K562 (cell line): Measurements from ENCODE around the gene CYYR1. TPM values are rescaled to one million over a fixed set of nuclear protein-coding genes. Genes with fewer than 3 reads are reported as not detected.

Source experiments
- GABPB2 ChIP-seq: fragments of 250-450 bp; sonication (Bioruptor Pico); conservative IDR thresholded peaks from 2 replicates; pipeline ENCODE4 v1.5.1; 2021; ENCODE audit warnings: mild to moderate bottlenecking
- NCOA2 ChIP-seq, 2 experiments: fragments of 450-650 bp; IDR thresholded peaks; 2 replicates each; pipeline ENCODE4 v1.6.1; 2018; ENCODE audit warnings: mild to moderate bottlenecking in 2 of 2, moderate library complexity in 1 of 2; ENCODE audit not compliant: partially characterized antibody in 2 of 2
- RAD21 ChIP-seq, 2 experiments: fragments of 250-450 bp in 1 of 2; fragments of 450-650 bp in 1 of 2; sonication (Bioruptor Pico) in 1 of 2; formaldehyde crosslinking in 1 of 2; IDR thresholded peaks in 1 of 2; conservative IDR thresholded peaks in 1 of 2; 2 replicates each; pipeline versions ENCODE4 v1.4.0 to v1.8.0; 2020 to 2022; ENCODE audit warnings: mild to moderate bottlenecking in 2 of 2, moderate library complexity in 1 of 2
- RBM14 ChIP-seq: fragments of 200-400 bp; formaldehyde crosslinking; IDR thresholded peaks from 2 replicates; pipeline ENCODE4 v1.6.1; 2018; ENCODE audit warnings: low read depth, mild to moderate bottlenecking, low read length, moderate library complexity, borderline replicate concordance; ENCODE audit not compliant: insufficient read depth
- ZNF764 ChIP-seq: fragments of 250-450 bp; sonication (Bioruptor Pico); IDR thresholded peaks from 2 replicates; pipeline ENCODE4 v1.4.0; 2020; ENCODE audit warnings: low read depth, mild to moderate bottlenecking, moderate library complexity
- polyA plus RNA-seq, 8 experiments: library from polyadenylated mRNA; depleted of rRNA in 4 of 8; stranded (reverse) in 5 of 8; unstranded in 3 of 8; fragments of >200 nt; fragmentation: Nextera tagmentation in 2 of 8; fragmentation: Illumina TruSeq in 1 of 8; extraction: Ambion mirVana in 2 of 8; extraction: Trizol in 1 of 8; gene quantifications; 2 replicates each; pipeline versions ENCODE4 v1.2.1 to v1.2.3, GENCODE V29; 2011 to 2014; ENCODE audit warnings: inconsistent platforms in 1 of 8, missing spikeins in 1 of 8
- total RNA-seq, 7 experiments: library from RNA; depleted of rRNA in 6 of 7; stranded (reverse); fragments of >200 nt in 6 of 7; fragmentation: Illumina TruSeq in 2 of 7; extraction: Trizol in 2 of 7; gene quantifications; 2 replicates each; pipeline versions ENCODE4 v1.2.1 to v1.2.3, GENCODE V29; 2011 to 2021; ENCODE audit warnings: low replicate concordance in 1 of 7
- TF ChIP-seq, protein P1 (sequence below), 2 experiments: fragments of 450-650 bp; IDR thresholded peaks; 2 replicates each; pipeline ENCODE4 v1.6.1; 2018; ENCODE audit warnings: mild to moderate bottlenecking in 2 of 2, low read depth in 1 of 2; ENCODE audit not compliant: partially characterized antibody in 2 of 2
- TF ChIP-seq, protein P2 (sequence below): sonication (generic); formaldehyde crosslinking; IDR thresholded peaks from 2 replicates; pipeline ENCODE4 v1.5.0; 2020; ENCODE audit warnings: missing genetic modification reagents

CYYR1 gene
- total and polyA plus RNA-seq, 9 of the 15 experiments (the other 6 are each of a cell fraction or from before 2014, with no cell fraction given), result not detected

DNA sequence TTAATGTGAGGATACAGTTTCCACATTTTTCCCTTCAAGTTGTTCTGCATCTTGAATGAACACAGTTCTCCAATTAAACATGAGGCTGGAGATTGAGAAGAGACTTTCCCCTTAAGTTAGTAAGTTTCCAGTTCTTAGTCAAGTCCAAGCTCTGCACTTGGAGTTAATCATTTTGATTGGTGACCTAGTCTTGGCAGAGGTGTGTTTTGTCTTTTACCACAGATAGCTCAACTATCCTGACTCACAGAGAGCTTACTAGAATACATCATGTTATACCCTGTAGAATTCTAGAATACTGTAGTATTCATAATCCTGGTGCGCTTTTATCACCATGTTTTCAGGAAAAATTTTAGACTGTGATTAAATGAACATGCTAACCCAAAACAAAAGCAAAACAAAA is 129.2 kb downstream of the CYYR1 start (continued):
- TF ChIP-seq, protein P1, sequence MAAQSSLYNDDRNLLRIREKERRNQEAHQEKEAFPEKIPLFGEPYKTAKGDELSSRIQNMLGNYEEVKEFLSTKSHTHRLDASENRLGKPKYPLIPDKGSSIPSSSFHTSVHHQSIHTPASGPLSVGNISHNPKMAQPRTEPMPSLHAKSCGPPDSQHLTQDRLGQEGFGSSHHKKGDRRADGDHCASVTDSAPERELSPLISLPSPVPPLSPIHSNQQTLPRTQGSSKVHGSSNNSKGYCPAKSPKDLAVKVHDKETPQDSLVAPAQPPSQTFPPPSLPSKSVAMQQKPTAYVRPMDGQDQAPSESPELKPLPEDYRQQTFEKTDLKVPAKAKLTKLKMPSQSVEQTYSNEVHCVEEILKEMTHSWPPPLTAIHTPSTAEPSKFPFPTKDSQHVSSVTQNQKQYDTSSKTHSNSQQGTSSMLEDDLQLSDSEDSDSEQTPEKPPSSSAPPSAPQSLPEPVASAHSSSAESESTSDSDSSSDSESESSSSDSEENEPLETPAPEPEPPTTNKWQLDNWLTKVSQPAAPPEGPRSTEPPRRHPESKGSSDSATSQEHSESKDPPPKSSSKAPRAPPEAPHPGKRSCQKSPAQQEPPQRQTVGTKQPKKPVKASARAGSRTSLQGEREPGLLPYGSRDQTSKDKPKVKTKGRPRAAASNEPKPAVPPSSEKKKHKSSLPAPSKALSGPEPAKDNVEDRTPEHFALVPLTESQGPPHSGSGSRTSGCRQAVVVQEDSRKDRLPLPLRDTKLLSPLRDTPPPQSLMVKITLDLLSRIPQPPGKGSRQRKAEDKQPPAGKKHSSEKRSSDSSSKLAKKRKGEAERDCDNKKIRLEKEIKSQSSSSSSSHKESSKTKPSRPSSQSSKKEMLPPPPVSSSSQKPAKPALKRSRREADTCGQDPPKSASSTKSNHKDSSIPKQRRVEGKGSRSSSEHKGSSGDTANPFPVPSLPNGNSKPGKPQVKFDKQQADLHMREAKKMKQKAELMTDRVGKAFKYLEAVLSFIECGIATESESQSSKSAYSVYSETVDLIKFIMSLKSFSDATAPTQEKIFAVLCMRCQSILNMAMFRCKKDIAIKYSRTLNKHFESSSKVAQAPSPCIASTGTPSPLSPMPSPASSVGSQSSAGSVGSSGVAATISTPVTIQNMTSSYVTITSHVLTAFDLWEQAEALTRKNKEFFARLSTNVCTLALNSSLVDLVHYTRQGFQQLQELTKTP (IDR thresholded peaks at IDR 0.05; ENCODE audit: low read depth in 1 of 2, partially characterized antibody in 2 of 2), result no peak
- TF ChIP-seq RBM14, result no peak
- no peak for TF ChIP-seq ZNF764 (CRISPR knock-in tag)
- TF ChIP-seq, protein P2, sequence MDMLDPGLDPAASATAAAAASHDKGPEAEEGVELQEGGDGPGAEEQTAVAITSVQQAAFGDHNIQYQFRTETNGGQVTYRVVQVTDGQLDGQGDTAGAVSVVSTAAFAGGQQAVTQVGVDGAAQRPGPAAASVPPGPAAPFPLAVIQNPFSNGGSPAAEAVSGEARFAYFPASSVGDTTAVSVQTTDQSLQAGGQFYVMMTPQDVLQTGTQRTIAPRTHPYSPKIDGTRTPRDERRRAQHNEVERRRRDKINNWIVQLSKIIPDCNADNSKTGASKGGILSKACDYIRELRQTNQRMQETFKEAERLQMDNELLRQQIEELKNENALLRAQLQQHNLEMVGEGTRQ, result no peak
- TF ChIP-seq NCOA2 (IDR thresholded peaks at IDR 0.05; ENCODE audit: partially characterized antibody in 2 of 2), result no peak
- no peak for TF ChIP-seq GABPB2
- TF ChIP-seq RAD21 (CRISPR knock-in tag; conservative IDR thresholded peaks at IDR 0.05 in 1 of 2, IDR thresholded peaks at IDR 0.05 in 1 of 2), result no peak
